Esophagus muscularis mucosa (tissue), 4 donors: ENCODE data around the gene MRPL41. TPM values are rescaled to one million over a fixed set of nuclear protein-coding genes. Genes with fewer than 3 reads are reported as not detected.

ENCODE experiments used
- DNase-seq: peaks from one replicate; pipeline ENCODE4 v3.0.0-alpha.2; 2017; ENCODE audit errors: extremely low spot score
- H3K27ac ChIP-seq, 4 donors: fragments of 200-600 bp; sonication (generic); replicated peaks in 1 of 4; 1 replicate in 3 of 4; 2 replicates in 1 of 4; pipeline ENCODE4 v1.5.1; 2016 to 2019; ENCODE audit warnings: mild to moderate bottlenecking in 1 of 4
- H3K27me3 ChIP-seq, 4 donors: fragments of 200-600 bp; sonication (generic); one replicate each; pipeline versions ENCODE4 v1.5.1 to v1.6.0; 2016 to 2019
- H3K36me3 ChIP-seq, 4 donors: fragments of 200-600 bp; sonication (generic); one replicate each; pipeline ENCODE4 v1.5.1; 2016 to 2019
- H3K4me1 ChIP-seq, 4 donors: fragments of 200-600 bp; sonication (generic); one replicate each; pipeline ENCODE4 v1.5.1; 2016 to 2019
- H3K4me3 ChIP-seq, 4 donors: fragments of 200-600 bp; sonication (generic); 1 replicate in 2 of 4; 2 replicates in 2 of 4; pipeline ENCODE4 v1.5.1; 2016 to 2019; ENCODE audit warnings: mild to moderate bottlenecking in 4 of 4, moderate library complexity in 1 of 4
- H3K9me3 ChIP-seq, 4 donors: fragments of 200-600 bp; sonication (generic); 1 replicate in 3 of 4; 2 replicates in 1 of 4; pipeline ENCODE4 v1.5.1; 2016 to 2019
- CTCF ChIP-seq, 3 experiments: fragments of 200-600 bp in 2 of 3; fragments of 450-650 bp in 1 of 3; sonication (generic) in 2 of 3; IDR thresholded peaks; one replicate each; pipeline ENCODE4 v1.5.1; 2017 to 2019; ENCODE audit warnings: antibody characterized with exemption in 3 of 3, mild to moderate bottlenecking in 2 of 3, moderate library complexity in 1 of 3
- EP300 ChIP-seq: sonication (generic); formaldehyde crosslinking; IDR thresholded peaks from one replicate; pipeline ENCODE4 v1.6.1; 2017; ENCODE audit warnings: antibody characterized with exemption
- POLR2A ChIP-seq: fragments of 450-650 bp; IDR thresholded peaks from one replicate; pipeline ENCODE4 v1.6.1; 2017; ENCODE audit warnings: antibody characterized with exemption, moderate library complexity, mild to moderate bottlenecking, low read depth
- POLR2AphosphoS5 ChIP-seq, 2 donors: sonication (generic); formaldehyde crosslinking; IDR thresholded peaks; one replicate each; pipeline ENCODE4 v1.6.1; 2017; ENCODE audit warnings: antibody characterized with exemption in 2 of 2
- WGBS: methylation state at CpG from one replicate; pipeline ENCODE4 v1.1.5; 2018; 5-methylcytosine and 5-hydroxymethylcytosine counted together
- intact Hi-C: fragments of 100-400 bp; cut with DNase I; formaldehyde crosslinking; loops from one replicate; pipeline ENCODE4 v1.15.1; 2023
- total RNA-seq, 4 donors: library from RNA; depleted of rRNA; stranded (reverse); fragments of >200 nt; gene quantifications; one replicate each; pipeline versions ENCODE4 v1.1.0 to v1.2.1, GENCODE V29; 2016

The MRPL41 gene
- total RNA-seq, 4 donors from 2014 or later: 59.8 to 83.8 (median 78.2) TPM

- peak within 1 kb of the TSS; percentile 84 to 98 (median 91) for H3K4me3 ChIP-seq
- 2% methylated on average over 9 of the region's 82 CpGs for WGBS
- TF ChIP-seq POLR2A (peak; percentile 33), CTCF (IDR thresholded peaks at IDR 0.05) (peak; percentile 94 to 97 (median 95)), POLR2AphosphoS5 (IDR thresholded peaks at IDR 0.05) (peak; percentile 81 to 86), EP300 (no peak)
- H3K4me1 ChIP-seq: peaks cover 39 to 61% (median 51%) of the 10 kb centered on the region in 4 donors
- DNase-seq: peak; percentile 97
- H3K27me3 ChIP-seq: no peaks in the 10 kb centered on the region
- H3K9me3 ChIP-seq: no peaks in the 10 kb centered on the region
- intact Hi-C loops: no loop called here
- H3K36me3 ChIP-seq: peaks cover 18 to 61% (median 51%) of the 10 kb centered on the region in 4 donors
- H3K27ac ChIP-seq: peak within 1 kb of the TSS; percentile 83 to 90 (median 86)
These were observed 27.0 kb downstream of the MRPL41 start, which contains the start of gene DPH7 for GRCh38 chr9:137578518-137579258. Gene DPH7 (minus strand): TSS chr9:137578925. CDS start chr9:137578777, 148 bp downstream.

DNA sequence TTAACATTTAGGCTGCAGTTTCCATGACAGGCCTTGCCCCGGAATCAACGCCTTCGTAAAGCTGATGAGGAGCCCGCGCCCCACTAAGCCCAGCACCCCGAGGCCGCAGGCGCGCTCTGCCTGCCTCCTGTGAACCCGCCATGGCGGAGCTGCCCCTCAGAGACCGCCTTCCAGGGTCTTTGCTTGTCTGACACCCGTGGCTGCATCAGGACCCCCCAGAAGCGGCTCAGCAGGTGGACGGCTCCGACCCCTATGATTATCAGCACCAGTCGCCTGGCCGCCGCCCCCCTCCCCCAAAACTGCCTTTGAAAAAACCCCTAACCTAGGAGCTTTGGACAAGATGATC, 27.6 kb downstream of the MRPL41 start:
- H3K27ac ChIP-seq: peak overlapping the region; percentile 83 to 90 (median 86)
- no peaks in the 10 kb centered on the region for H3K9me3 ChIP-seq
- H3K4me1 ChIP-seq: peaks cover 39 to 61% (median 51%) of the 10 kb centered on the region in 4 donors
- 37% methylated on average over 10 of the region's 19 CpGs for WGBS
- DNase-seq: no peak
- peak overlapping the region; percentile 84 to 98 (median 91) for H3K4me3 ChIP-seq
- H3K36me3 ChIP-seq: peaks cover 12 to 61% (median 50%) of the 10 kb centered on the region in 4 donors
- H3K27me3 ChIP-seq: no peaks in the 10 kb centered on the region
- no peak for TF ChIP-seq CTCF (IDR thresholded peaks at IDR 0.05)
- no peak for TF ChIP-seq EP300
- TF ChIP-seq POLR2A: no peak
- no peak for TF ChIP-seq POLR2AphosphoS5 (IDR thresholded peaks at IDR 0.05)
- intact Hi-C loops: no loop called here

DNA sequence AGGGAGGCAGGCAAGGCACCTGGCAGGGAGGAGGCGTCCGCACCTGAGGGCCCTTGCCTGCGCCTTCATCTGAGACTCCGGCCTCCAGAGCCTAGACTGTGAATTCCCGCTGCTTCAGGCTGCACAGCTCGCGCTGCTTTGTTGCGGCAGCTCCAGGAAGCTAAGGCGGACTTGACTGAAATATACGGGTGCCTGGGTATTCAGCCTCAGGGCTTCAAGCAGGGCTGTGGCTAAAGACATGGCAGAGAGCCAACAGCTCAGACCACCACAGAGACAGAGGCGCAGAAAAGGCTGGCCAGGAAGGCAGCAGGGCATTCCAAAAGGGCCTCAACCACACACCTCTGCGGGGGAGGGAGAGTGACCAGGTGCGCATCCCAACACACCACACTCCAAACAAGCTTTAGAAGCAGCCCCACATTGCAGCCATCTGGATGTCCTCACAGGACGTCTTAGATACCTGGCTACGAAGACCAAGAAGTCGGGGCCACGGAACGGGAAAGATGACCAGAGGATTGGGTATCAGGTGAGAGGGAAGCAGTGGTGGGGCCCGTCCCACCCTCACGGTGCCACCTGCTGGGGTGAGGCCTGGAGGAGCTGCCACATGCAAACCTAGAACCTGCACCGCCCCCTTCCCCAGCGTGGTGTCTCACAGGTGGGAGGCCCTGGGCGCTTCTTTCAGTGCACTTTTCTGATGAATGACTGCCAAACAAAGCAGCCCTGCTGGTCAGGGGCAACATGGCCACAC, 28.7 kb downstream of the MRPL41 start:
- Histone ChIP-seq H3K4me1 (peaks cover 35 to 54% (median 44%) of the 10 kb centered on the region in 4 donors), H3K27ac (no peak overlapping the region), H3K36me3 (peaks cover 8 to 61% (median 46%) of the 10 kb centered on the region in 4 donors), H3K9me3 (no peaks in the 10 kb centered on the region), H3K4me3 (no peak overlapping the region), H3K27me3 (no peaks in the 10 kb centered on the region)
- no peak for DNase-seq
- no peak for TF ChIP-seq EP300
- no peak for TF ChIP-seq POLR2A
- no peak for TF ChIP-seq CTCF (IDR thresholded peaks at IDR 0.05)
- TF ChIP-seq POLR2AphosphoS5 (IDR thresholded peaks at IDR 0.05): no peak
- whole genome bisulfite sequencing: 92% methylated on average over 16 of the region's 23 CpGs
- intact Hi-C loops: no loop called here

DNA sequence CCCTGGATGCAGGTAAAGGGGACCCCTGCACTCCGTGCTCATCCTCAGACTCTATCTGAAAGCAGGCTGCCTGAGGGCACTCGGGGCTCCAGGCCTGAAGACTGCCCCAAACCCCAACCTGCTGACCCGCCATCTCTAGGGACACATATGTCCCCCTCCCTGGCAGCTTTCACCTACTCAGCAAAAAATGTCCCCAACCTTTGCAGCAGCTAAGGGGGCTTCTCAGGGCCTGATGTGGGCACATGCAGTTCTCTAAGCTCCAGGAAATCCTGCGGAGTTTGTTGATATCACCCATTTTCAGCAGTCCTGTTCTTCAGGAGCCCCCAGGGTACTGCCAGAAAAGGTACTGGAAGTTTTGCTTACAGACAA, 29.3 kb downstream of the MRPL41 start:
- intact Hi-C loops: no loop called here
- no peak for TF ChIP-seq CTCF (IDR thresholded peaks at IDR 0.05)
- TF ChIP-seq EP300: no peak
- TF ChIP-seq POLR2AphosphoS5 (IDR thresholded peaks at IDR 0.05): no peak
- TF ChIP-seq POLR2A: no peak
- Histone ChIP-seq H3K27ac (no peak overlapping the region), H3K27me3 (no peaks in the 10 kb centered on the region), H3K4me1 (peaks cover 30 to 49% (median 41%) of the 10 kb centered on the region in 4 donors), H3K9me3 (no peaks in the 10 kb centered on the region), H3K4me3 (no peak overlapping the region), H3K36me3 (peaks cover 11 to 61% (median 48%) of the 10 kb centered on the region in 4 donors)
- 100% methylated on average over 2 of the region's 4 CpGs for WGBS
- DNase-seq: no peak
